ENCODE measurements around the gene SFXN5. TPM values are rescaled to one million over a fixed set of nuclear protein-coding genes. Genes with fewer than 3 reads are reported as not detected.

Gene SFXN5
- total RNA-seq, 1 donor = 8.9 TPM

GRCh38 chr2:72993147-72993932 is 78.2 kb downstream of the SFXN5 start:
- no peak overlapping the region for H3K4me3 ChIP-seq (ENCODE audit: low read length)

GRCh38 chr2:72992734-72993102 is 78.8 kb downstream of the SFXN5 start:
- Histone ChIP-seq H3K4me1 (ENCODE audit: insufficient read depth, low read length) (no peaks in the 10 kb centered on the region), H3K27me3 (ENCODE audit: insufficient read depth, low read length) (no peaks in the 10 kb centered on the region), H3K4me3 (ENCODE audit: low read length) (no peak overlapping the region), H3K9me3 (ENCODE audit: low read depth, low read length) (no peaks in the 10 kb centered on the region)

More at GRCh38 chr2:72993147-72993932, 78.2 kb downstream of the SFXN5 start:
- Histone ChIP-seq H3K9me3 (ENCODE audit: low read depth, low read length) (no peaks in the 10 kb centered on the region), H3K27me3 (ENCODE audit: insufficient read depth, low read length) (no peaks in the 10 kb centered on the region), H3K4me1 (ENCODE audit: insufficient read depth, low read length) (no peaks in the 10 kb centered on the region)

- Histone ChIP-seq H3K27me3 (ENCODE audit: insufficient read depth, low read length) (no peaks in the 10 kb centered on the region), H3K4me3 (ENCODE audit: low read length) (no peak overlapping the region)
Measured at GRCh38 chr2:72991980-72992733, 79.4 kb downstream of the SFXN5 start.

DNA sequence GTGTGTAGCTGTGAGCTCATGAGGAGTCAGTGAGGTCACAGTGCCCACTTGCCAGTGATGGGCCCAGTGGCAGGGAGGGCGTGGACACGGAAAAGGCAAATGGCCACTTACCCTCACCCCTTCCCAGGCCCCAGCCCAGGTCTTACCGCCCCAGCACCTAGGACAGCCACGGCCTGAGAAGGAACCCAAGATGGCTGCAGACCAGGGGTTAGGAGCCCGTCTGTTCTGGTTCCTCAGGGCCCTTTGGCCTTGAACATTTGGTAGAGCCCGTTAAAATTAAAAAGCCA is 80.1 kb downstream of the SFXN5 start:
- Histone ChIP-seq H3K27me3 (ENCODE audit: insufficient read depth, low read length) (no peaks in the 10 kb centered on the region), H3K9me3 (ENCODE audit: low read depth, low read length) (no peaks in the 10 kb centered on the region), H3K4me1 (ENCODE audit: insufficient read depth, low read length) (no peaks in the 10 kb centered on the region), H3K4me3 (ENCODE audit: low read length) (no peak overlapping the region)

More at GRCh38 chr2:72991980-72992733, 79.4 kb downstream of the SFXN5 start:
- Histone ChIP-seq H3K9me3 (ENCODE audit: low read depth, low read length) (no peaks in the 10 kb centered on the region), H3K4me1 (ENCODE audit: insufficient read depth, low read length) (no peaks in the 10 kb centered on the region)

GRCh38 chr2:72990695-72991438 is 80.6 kb downstream of the SFXN5 start:
- no peak overlapping the region for H3K4me3 ChIP-seq (ENCODE audit: low read length)
- no peaks in the 10 kb centered on the region for H3K4me1 ChIP-seq (ENCODE audit: insufficient read depth, low read length)
- no peaks in the 10 kb centered on the region for H3K27me3 ChIP-seq (ENCODE audit: insufficient read depth, low read length)
- no peaks in the 10 kb centered on the region for H3K9me3 ChIP-seq (ENCODE audit: low read depth, low read length)

- H3K4me1 ChIP-seq (ENCODE audit: insufficient read depth, low read length) = no peaks in the 10 kb centered on the region
- no peaks in the 10 kb centered on the region for H3K27me3 ChIP-seq (ENCODE audit: insufficient read depth, low read length)
- H3K4me3 ChIP-seq (ENCODE audit: low read length) = no peak overlapping the region
- H3K9me3 ChIP-seq (ENCODE audit: low read depth, low read length) = no peaks in the 10 kb centered on the region
Measured at GRCh38 chr2:72989770-72990556, 81.5 kb downstream of the SFXN5 start.

DNA sequence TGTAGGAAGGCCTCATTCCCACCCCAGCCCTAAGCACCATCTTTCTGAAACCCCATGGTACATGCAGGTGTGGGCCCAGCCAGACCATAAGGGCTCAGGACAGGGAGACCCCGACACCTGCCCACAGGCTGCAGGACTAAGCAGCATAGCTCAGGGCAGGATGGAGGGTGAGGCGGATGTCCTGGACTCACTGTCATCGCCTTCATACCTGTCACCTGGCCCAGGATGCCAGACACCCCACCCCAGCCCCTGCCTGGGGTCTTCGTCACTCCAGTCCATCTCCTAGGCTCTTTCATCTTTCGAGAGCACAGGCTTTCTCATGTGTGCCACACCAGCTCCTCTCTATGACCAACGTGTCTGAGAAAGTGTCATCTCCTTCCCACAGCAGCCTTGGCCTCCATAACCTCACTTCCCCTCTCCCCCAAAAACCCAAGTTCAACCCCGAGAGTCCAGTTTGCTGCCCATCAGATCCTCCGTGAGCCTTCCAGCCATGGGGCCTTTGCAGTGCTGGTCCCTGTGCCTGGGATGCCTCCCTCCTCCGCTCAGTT is 82.7 kb downstream of the SFXN5 start:
- no peaks in the 10 kb centered on the region for H3K4me1 ChIP-seq (ENCODE audit: insufficient read depth, low read length)
- no peaks in the 10 kb centered on the region for H3K9me3 ChIP-seq (ENCODE audit: low read depth, low read length)
- no peak overlapping the region for H3K4me3 ChIP-seq (ENCODE audit: low read length)
- no peaks in the 10 kb centered on the region for H3K27me3 ChIP-seq (ENCODE audit: insufficient read depth, low read length)

- Histone ChIP-seq H3K27me3 (ENCODE audit: insufficient read depth, low read length) (no peaks in the 10 kb centered on the region), H3K4me3 (ENCODE audit: low read length) (no peak overlapping the region), H3K4me1 (ENCODE audit: insufficient read depth, low read length) (no peaks in the 10 kb centered on the region)
Measured at GRCh38 chr2:72988041-72988440, 83.5 kb downstream of the SFXN5 start.

DNA sequence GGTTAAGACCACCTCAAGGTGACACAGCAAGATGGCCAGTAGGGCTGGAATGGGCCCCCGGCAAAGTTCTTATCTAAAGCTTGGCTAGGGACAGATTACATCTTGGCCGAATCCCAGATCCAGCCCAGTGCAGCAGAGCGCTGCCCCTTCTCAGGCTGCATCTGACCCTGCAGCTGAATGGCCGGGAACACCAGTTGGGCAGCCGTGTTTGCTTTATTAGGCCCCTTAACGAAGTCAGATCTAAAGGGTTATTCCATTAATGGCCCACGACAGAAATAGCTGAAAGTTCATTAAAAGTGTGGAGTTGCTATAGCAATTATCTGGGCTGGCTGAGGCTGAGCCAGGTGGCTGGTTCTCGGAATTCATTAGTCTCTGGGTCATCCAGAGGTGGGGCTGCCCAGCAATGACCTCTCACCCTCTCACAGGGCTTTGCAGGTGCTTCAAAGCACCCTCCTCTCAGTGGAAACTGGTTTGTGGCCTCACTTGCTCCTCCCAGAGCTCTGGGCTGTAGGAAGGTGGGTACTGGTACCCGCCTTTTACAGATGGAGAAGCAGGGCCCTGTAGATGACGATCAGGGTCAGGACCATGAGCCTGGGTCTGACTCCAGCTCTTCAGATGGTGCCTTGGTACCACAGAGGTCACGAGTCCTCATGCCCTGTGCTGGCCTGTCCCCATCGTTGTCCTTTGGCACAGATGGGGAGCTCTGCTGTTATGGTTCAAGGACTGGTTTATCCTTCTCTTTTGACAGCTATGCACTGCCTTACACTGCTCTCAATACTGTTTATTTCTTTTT is 85.4 kb downstream of the SFXN5 start:
- H3K4me3 ChIP-seq (ENCODE audit: low read length) = no peak overlapping the region
- no peaks in the 10 kb centered on the region for H3K27me3 ChIP-seq (ENCODE audit: insufficient read depth, low read length)
- no peaks in the 10 kb centered on the region for H3K4me1 ChIP-seq (ENCODE audit: insufficient read depth, low read length)
- no peaks in the 10 kb centered on the region for H3K9me3 ChIP-seq (ENCODE audit: low read depth, low read length)

More at GRCh38 chr2:72988041-72988440, 83.5 kb downstream of the SFXN5 start:
- no peaks in the 10 kb centered on the region for H3K9me3 ChIP-seq (ENCODE audit: low read depth, low read length)

GRCh38 chr2:72985136-72985535 is 86.4 kb downstream of the SFXN5 start:
- no peaks in the 10 kb centered on the region for H3K9me3 ChIP-seq (ENCODE audit: low read depth, low read length)
- no peaks in the 10 kb centered on the region for H3K27me3 ChIP-seq (ENCODE audit: insufficient read depth, low read length)
- no peak overlapping the region for H3K4me3 ChIP-seq (ENCODE audit: low read length)
- peaks cover 8% of the 10 kb centered on the region for H3K4me1 ChIP-seq (ENCODE audit: insufficient read depth, low read length)

GRCh38 chr2:72984172-72984671 is 87.3 kb downstream of the SFXN5 start:
- Histone ChIP-seq H3K27me3 (ENCODE audit: insufficient read depth, low read length) (no peaks in the 10 kb centered on the region), H3K4me3 (ENCODE audit: low read length) (no peak overlapping the region), H3K4me1 (ENCODE audit: insufficient read depth, low read length) (peaks cover 16% of the 10 kb centered on the region), H3K9me3 (ENCODE audit: low read depth, low read length) (no peaks in the 10 kb centered on the region)

DNA sequence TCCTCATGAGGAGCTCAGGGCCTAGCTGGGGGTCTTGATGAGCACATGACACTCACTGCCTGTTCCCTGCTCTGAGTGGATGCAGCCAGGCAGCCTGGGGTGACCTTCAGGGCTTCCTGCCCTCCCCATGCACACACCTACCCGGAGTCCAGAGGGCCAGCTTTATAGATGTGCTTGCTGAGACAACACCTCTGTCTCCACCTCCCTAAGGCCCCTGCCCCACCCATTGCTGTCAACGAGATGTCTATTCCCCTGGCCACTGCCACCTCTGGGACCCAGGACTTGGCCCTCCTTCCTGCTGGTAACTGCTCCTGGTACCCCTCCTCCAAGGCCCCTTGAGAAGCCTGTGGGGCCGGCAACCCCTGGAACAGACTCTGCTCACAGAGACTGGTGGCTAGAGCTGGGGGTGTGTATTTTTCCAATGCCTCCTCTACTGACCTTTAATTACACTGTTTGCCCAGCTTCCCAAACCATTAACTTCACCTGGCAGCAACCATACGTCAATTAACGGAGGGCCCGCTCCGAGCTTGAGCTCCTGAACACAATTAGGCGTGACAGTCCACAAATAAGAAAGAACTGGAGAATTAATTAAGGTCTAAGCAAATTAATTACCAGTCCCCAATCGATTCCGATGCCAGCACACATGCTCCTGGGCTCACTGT is 87.9 kb downstream of the SFXN5 start:
- no peaks in the 10 kb centered on the region for H3K9me3 ChIP-seq (ENCODE audit: low read depth, low read length)
- no peak overlapping the region for H3K4me3 ChIP-seq (ENCODE audit: low read length)
- no peaks in the 10 kb centered on the region for H3K27me3 ChIP-seq (ENCODE audit: insufficient read depth, low read length)
- peaks cover 22% of the 10 kb centered on the region for H3K4me1 ChIP-seq (ENCODE audit: insufficient read depth, low read length)

- Histone ChIP-seq H3K27me3 (ENCODE audit: insufficient read depth, low read length) (no peaks in the 10 kb centered on the region), H3K4me3 (ENCODE audit: low read length) (no peak overlapping the region), H3K9me3 (ENCODE audit: low read depth, low read length) (no peaks in the 10 kb centered on the region), H3K4me1 (ENCODE audit: insufficient read depth, low read length) (peaks cover 24% of the 10 kb centered on the region)
Measured at GRCh38 chr2:72982781-72983499, 88.6 kb downstream of the SFXN5 start.

Measured in mononuclear cell (primary cell).